H1 (cell line): ENCODE results near the gene SLC12A2. TPM values are rescaled to one million over a fixed set of nuclear protein-coding genes. Genes with fewer than 3 reads are reported as not detected.

Source experiments
- CTCF ChIA-PET: fragments of 300-600 bp; sonication (Branson Sonifier 250); formaldehyde crosslinking; loops from one replicate; lab custom pipeline; 2021; ENCODE audit not compliant: partially characterized antibody; lab: Charles Lee
- POLR2A ChIA-PET: fragments of 300-600 bp; sonication (Branson Sonifier 250); formaldehyde crosslinking; loops from one replicate; lab custom pipeline; 2021; ENCODE audit warnings: inconsistent platforms; ENCODE audit not compliant: partially characterized antibody; lab: Charles Lee
- DNase-seq, 2 experiments: peaks; one replicate each; pipeline versions ENCODE4 v3.0.0 to v3.0.0-alpha.2; 2010 to 2022; ENCODE audit warnings: low spot score in 2 of 2, low read depth in 1 of 2, mixed read lengths in 1 of 2
- FAIRE-seq: peaks from 2 replicates; lab custom pipeline; 2011; peaks lifted over from hg19 to GRCh38; lab: Jason Lieb, UNC
- H2AFZ ChIP-seq: 2 replicates; pipeline ENCODE4 v1.8.1; 2012; ENCODE audit warnings: low read length, inconsistent platforms
- H2AK5ac ChIP-seq: 2 replicates; pipeline ENCODE4 v1.6.1; 2013; ENCODE audit warnings: low read depth, low read length
- H2BK120ac ChIP-seq: replicated peaks from 2 replicates; pipeline ENCODE3; 2013; ENCODE audit warnings: low read depth, low read length, inconsistent platforms
- H2BK12ac ChIP-seq: 2 replicates; pipeline ENCODE4 v1.6.1; 2013; ENCODE audit warnings: low read depth, low read length
- H2BK15ac ChIP-seq: 2 replicates; pipeline ENCODE4 v1.6.1; 2013; ENCODE audit warnings: low read length
- H2BK20ac ChIP-seq: 2 replicates; pipeline ENCODE4 v1.6.1; 2013; ENCODE audit warnings: low read length
- H2BK5ac ChIP-seq: 2 replicates; pipeline ENCODE4 v1.6.1; 2013; ENCODE audit warnings: low read depth, low read length
- H3K14ac ChIP-seq: 2 replicates; pipeline ENCODE4 v1.6.1; 2013; ENCODE audit warnings: inconsistent platforms; ENCODE audit not compliant: insufficient read length
- H3K18ac ChIP-seq: 2 replicates; pipeline ENCODE4 v1.6.1; 2013; ENCODE audit warnings: low read length; ENCODE audit errors: extremely low read depth
- H3K23ac ChIP-seq: 2 replicates; pipeline ENCODE4 v1.6.1; 2013; ENCODE audit warnings: inconsistent platforms; ENCODE audit not compliant: insufficient read length
- H3K23me2 ChIP-seq: 2 replicates; pipeline ENCODE4 v1.6.1; 2013; ENCODE audit warnings: low read depth, low read length
- H3K27ac ChIP-seq: 2 replicates; pipeline ENCODE4 v1.6.1; 2011; ENCODE audit warnings: low read depth, low read length, inconsistent platforms
- H3K27me3 ChIP-seq, 4 experiments: replicated peaks in 1 of 4; 1 replicate in 1 of 4; 2 replicates in 3 of 4; pipeline versions ENCODE4 v1.6.1 to v1.8.1; 2011 to 2013; ENCODE audit warnings: low read length in 3 of 4, mild to moderate bottlenecking in 3 of 4, inconsistent platforms in 2 of 4, mixed read lengths in 2 of 4, moderate library complexity in 1 of 4; ENCODE audit not compliant: control insufficient read depth in 3 of 4, insufficient read depth in 3 of 4; ENCODE audit errors: extremely low read depth in 1 of 4
- H3K36me3 ChIP-seq, 4 experiments: 2 replicates each; pipeline versions ENCODE4 v1.6.1 to v1.8.1; 2011 to 2013; ENCODE audit warnings: mild to moderate bottlenecking in 4 of 4, low read length in 3 of 4, moderate library complexity in 2 of 4, control low read depth in 1 of 4, inconsistent platforms in 1 of 4; ENCODE audit not compliant: insufficient read depth in 4 of 4, control insufficient read depth in 2 of 4
- H3K4ac ChIP-seq: replicated peaks from 2 replicates; pipeline ENCODE3; 2013; ENCODE audit warnings: low read length, low read depth, mixed read lengths, inconsistent platforms; ENCODE audit not compliant: insufficient read length
- H3K4me1 ChIP-seq, 4 experiments: replicated peaks in 1 of 4; 1 replicate in 1 of 4; 2 replicates in 3 of 4; pipeline versions ENCODE4 v1.6.1 to v1.8.1; 2011 to 2013; ENCODE audit warnings: low read length in 3 of 4, inconsistent platforms in 2 of 4, mixed read lengths in 1 of 4; ENCODE audit not compliant: insufficient read depth in 4 of 4, control insufficient read depth in 3 of 4
- H3K4me2 ChIP-seq, 2 experiments: 2 replicates each; pipeline versions ENCODE4 v1.6.1 to v1.8.1; 2011 to 2013; ENCODE audit warnings: low read depth in 2 of 2, low read length in 2 of 2, control low read depth in 1 of 2, inconsistent platforms in 1 of 2, mild to moderate bottlenecking in 1 of 2; ENCODE audit not compliant: insufficient read depth in 1 of 2
- H3K4me3 ChIP-seq, 4 experiments: fragments of 200-600, 300-600 bp in 1 of 4; sonication (generic), shearing (Covaris generic), sonication (Bioruptor Twin) in 1 of 4; 2 replicates each; pipeline versions ENCODE4 v1.5.1 to v1.8.1; 2011 to 2016; ENCODE audit warnings: low read length in 4 of 4, low read depth in 3 of 4, control low read depth in 2 of 4, inconsistent platforms in 2 of 4, mild to moderate bottlenecking in 2 of 4, mixed read lengths in 1 of 4, moderate library complexity in 1 of 4; ENCODE audit not compliant: insufficient read depth in 2 of 4; ENCODE audit errors: extremely low read depth in 1 of 4
- H3K56ac ChIP-seq: replicated peaks from 2 replicates; pipeline ENCODE3; 2013; ENCODE audit warnings: low read depth, mild to moderate bottlenecking, mixed read lengths, low read length, inconsistent platforms; ENCODE audit not compliant: insufficient read length
- H3K79me1 ChIP-seq: 2 replicates; pipeline ENCODE4 v1.6.1; 2013; ENCODE audit warnings: low read depth, low read length, control low read depth
- H3K79me2 ChIP-seq, 2 experiments: 2 replicates each; pipeline versions ENCODE4 v1.6.1 to v1.8.1; 2012 to 2013; ENCODE audit warnings: low read length in 2 of 2, mild to moderate bottlenecking in 2 of 2, inconsistent platforms in 1 of 2; ENCODE audit not compliant: insufficient read depth in 2 of 2, control insufficient read depth in 1 of 2
- H3K9ac ChIP-seq, 4 experiments: replicated peaks in 1 of 4; 1 replicate in 1 of 4; 2 replicates in 3 of 4; pipeline versions ENCODE4 v1.6.1 to v1.8.1; 2011 to 2013; ENCODE audit warnings: low read depth in 3 of 4, low read length in 3 of 4, control low read depth in 2 of 4, mild to moderate bottlenecking in 2 of 4, moderate library complexity in 2 of 4, inconsistent platforms in 1 of 4; ENCODE audit errors: extremely low read depth in 1 of 4
- H3K9me3 ChIP-seq, 2 experiments: 2 replicates each; pipeline versions ENCODE4 v1.6.1 to v1.8.1; 2012 to 2013; ENCODE audit warnings: mild to moderate bottlenecking in 2 of 2, moderate library complexity in 2 of 2, control low read depth in 1 of 2, inconsistent platforms in 1 of 2, low read depth in 1 of 2, low read length in 1 of 2, mixed read lengths in 1 of 2; ENCODE audit not compliant: insufficient read depth in 2 of 2
- H4K20me1 ChIP-seq, 2 experiments: replicated peaks in 1 of 2; 2 replicates each; pipeline versions ENCODE3 to v1.8.1; 2011 to 2013; ENCODE audit warnings: inconsistent platforms in 2 of 2, low read length in 2 of 2, mild to moderate bottlenecking in 1 of 2; ENCODE audit not compliant: insufficient read depth in 2 of 2, control insufficient read depth in 1 of 2
- H4K5ac ChIP-seq: 2 replicates; pipeline ENCODE4 v1.6.1; 2013; ENCODE audit warnings: low read length, low read depth, mixed read lengths, inconsistent platforms; ENCODE audit not compliant: insufficient read length
- H4K8ac ChIP-seq: 2 replicates; pipeline ENCODE4 v1.8.0; 2013; ENCODE audit warnings: mild to moderate bottlenecking, moderate library complexity, low read length, inconsistent platforms; ENCODE audit not compliant: insufficient read depth; ENCODE audit errors: extremely low read depth
- H4K91ac ChIP-seq: replicated peaks from 2 replicates; pipeline ENCODE3; 2013; ENCODE audit warnings: low read length, mixed read lengths, inconsistent platforms; ENCODE audit not compliant: insufficient read length
- ATF2 ChIP-seq: IDR thresholded peaks from 2 replicates; pipeline ENCODE4 v1.6.1; 2012; ENCODE audit warnings: low read length, inconsistent platforms
- ATF3 ChIP-seq: IDR thresholded peaks from 2 replicates; pipeline ENCODE4 v1.6.1; 2011; ENCODE audit warnings: low read depth, mild to moderate bottlenecking, low read length; ENCODE audit not compliant: insufficient read depth
- BACH1 ChIP-seq: IDR thresholded peaks from 2 replicates; pipeline ENCODE4 v1.6.1; 2012; ENCODE audit warnings: low read length, improper control_type of control experiment
- CBX5 ChIP-seq: fragments of 300-800, 300-1000 bp; sonication (generic); IDR thresholded peaks from 2 replicates; pipeline ENCODE4 v1.7.1; 2016; ENCODE audit warnings: antibody characterized with exemption, low read length, low read depth
- HDAC6 ChIP-seq: IDR thresholded peaks from one replicate; pipeline ENCODE4 v1.7.1; 2012; ENCODE audit warnings: low read depth, mild to moderate bottlenecking, inconsistent platforms, low read length, moderate library complexity
- KDM4A ChIP-seq: IDR thresholded peaks from one replicate; pipeline ENCODE4 v1.7.1; 2012; ENCODE audit warnings: low read depth, mild to moderate bottlenecking, moderate library complexity, low read length, inconsistent platforms; ENCODE audit not compliant: severe bottlenecking
- NRF1 ChIP-seq: IDR thresholded peaks from 2 replicates; pipeline ENCODE4 v1.6.1; 2011; ENCODE audit warnings: mild to moderate bottlenecking, low read depth, low read length, improper control_type of control experiment
- POU5F1 ChIP-seq: IDR thresholded peaks from 2 replicates; pipeline ENCODE4 v1.6.1; 2011; ENCODE audit warnings: low read depth, mild to moderate bottlenecking, low read length, moderate library complexity
- RAD21 ChIP-seq, 2 experiments: IDR thresholded peaks in 1 of 2; conservative IDR thresholded peaks in 1 of 2; 2 replicates each; pipeline ENCODE4 v1.6.1; 2011; ENCODE audit warnings: low read depth in 2 of 2, low read length in 2 of 2, improper control_type of control experiment in 1 of 2, inconsistent platforms in 1 of 2, mild to moderate bottlenecking in 1 of 2, moderate library complexity in 1 of 2
- SIX5 ChIP-seq: IDR thresholded peaks from 2 replicates; pipeline ENCODE4 v1.6.1; 2011; ENCODE audit warnings: mild to moderate bottlenecking, low read depth, low read length
- SP4 ChIP-seq: IDR thresholded peaks from 2 replicates; pipeline ENCODE4 v1.6.1; 2012; ENCODE audit warnings: low read length, inconsistent platforms
- TCF12 ChIP-seq: IDR thresholded peaks from 2 replicates; pipeline ENCODE4 v1.6.1; 2011; ENCODE audit warnings: low read depth, mild to moderate bottlenecking, low read length
- YY1 ChIP-seq: IDR thresholded peaks from 2 replicates; pipeline ENCODE4 v1.6.1; 2011; ENCODE audit warnings: low read depth, mild to moderate bottlenecking, low read length
- WGBS, 2 experiments: shearing (Covaris generic) in 1 of 2; methylation state at CpG; one replicate each; pipeline versions ENCODE4 v1.1.6 to v1.1.7; 2013 to 2015; ENCODE audit warnings: low lambda C conversion rate in 2 of 2, mixed read lengths in 2 of 2, inconsistent platforms in 1 of 2, low coverage in 1 of 2, missing lambda C conversion rate in 1 of 2; ENCODE audit not compliant: insufficient replicate concordance in 2 of 2, insufficient coverage in 1 of 2, insufficient read length in 1 of 2; ENCODE audit errors: extremely low coverage in 1 of 2, missing lambda C conversion rate in 1 of 2; 5-methylcytosine and 5-hydroxymethylcytosine counted together
- polyA plus RNA-seq, 7 experiments: library from polyadenylated mRNA; depleted of rRNA in 3 of 7; stranded (reverse) in 5 of 7; unstranded in 2 of 7; fragments of >200 nt in 5 of 7; fragments of 200-250 nt in 2 of 7; gene quantifications; 1 replicate in 5 of 7; 2 replicates in 1 of 7; 4 replicates in 1 of 7; pipeline versions ENCODE4 v1.2.1 to v1.2.3, GENCODE V29; 2011 to 2013; ENCODE audit warnings: missing spikeins in 2 of 7, mixed read lengths in 2 of 7
- total RNA-seq: library from RNA; stranded (reverse); fragmentation: NEBNext Ultra II Directional; extraction: Animal tissue kit (Norgen Biotek cat#: 25700); gene quantifications from 2 replicates; pipeline ENCODE4 v1.2.1, GENCODE V29; 2021

Gene SLC12A2
- total and polyA plus RNA-seq, 2 of the 8 experiments (the other 6 are each of a cell fraction or from before 2014, with no cell fraction given): 2.6 to 16.2 TPM

- H4K20me1 ChIP-seq: no peaks in the 10 kb centered on the region
- H3K27ac ChIP-seq: no peak overlapping the region
- no peak overlapping the region for H4K91ac ChIP-seq
- no peak overlapping the region for H4K8ac ChIP-seq
- no peak overlapping the region for H2BK20ac ChIP-seq
- H4K5ac ChIP-seq: no peak overlapping the region
- no peaks in the 10 kb centered on the region for H3K36me3 ChIP-seq
- no peak overlapping the region for H3K14ac ChIP-seq
- no peak overlapping the region for H2BK12ac ChIP-seq
- no peak overlapping the region for H2BK120ac ChIP-seq
- H3K79me1 ChIP-seq: no peaks in the 10 kb centered on the region
- H3K27me3 ChIP-seq: no peaks in the 10 kb centered on the region
- FAIRE-seq (no peak), DNase-seq (no peak)
- CTCF ChIA-PET: interaction anchor here (0.9 kb wide), 1 partner anchor 46 kb away, joined by 3 read pairs; no protein-coding TSS in a partner anchor
- no peaks in the 10 kb centered on the region for H3K4me1 ChIP-seq
- POLR2A ChIA-PET: no interaction called here
- no peak overlapping the region for H3K4me3 ChIP-seq
- H3K23ac ChIP-seq: no peak overlapping the region
- no peaks in the 10 kb centered on the region for H3K9me3 ChIP-seq
- no peak overlapping the region for H2BK15ac ChIP-seq
- H3K56ac ChIP-seq: no peak overlapping the region
- no peak overlapping the region for H2AFZ ChIP-seq
- H3K18ac ChIP-seq: no peak overlapping the region
- H3K4ac ChIP-seq: no peak overlapping the region
- no peak overlapping the region for H2BK5ac ChIP-seq
- no peaks in the 10 kb centered on the region for H3K79me2 ChIP-seq
- no peak overlapping the region for H3K9ac ChIP-seq
- no peaks in the 10 kb centered on the region for H3K23me2 ChIP-seq
- no peak overlapping the region for H3K4me2 ChIP-seq
- 91% methylated on average over 2 of the region's 2 CpGs; no CpG with 5 or more reads in 1 of the 2 experiments for WGBS, 2 experiments
- H2AK5ac ChIP-seq: no peak overlapping the region
- TF ChIP-seq HDAC6: no peak
- no peak for TF ChIP-seq ATF3
- TF ChIP-seq RAD21 (IDR thresholded peaks at IDR 0.05 in 1 of 2, conservative IDR thresholded peaks at IDR 0.05 in 1 of 2; ENCODE audit: low read depth in 2 of 2, low read length in 2 of 2): no peak
- no peak for TF ChIP-seq TCF12
- no peak for TF ChIP-seq CBX5
- no peak for TF ChIP-seq YY1
- no peak for TF ChIP-seq BACH1
- no peak for TF ChIP-seq POU5F1
- TF ChIP-seq SP4: no peak
- TF ChIP-seq NRF1: no peak
- no peak for TF ChIP-seq KDM4A
- TF ChIP-seq SIX5: no peak
- no peak for TF ChIP-seq ATF2
Measured at GRCh38 chr5:128237000-128237399, 153.4 kb downstream of the SLC12A2 start.
